Large intestine (tissue), 12 donors: ENCODE measurements around the gene MEGF9. TPM values are rescaled to one million over a fixed set of nuclear protein-coding genes. Genes with fewer than 3 reads are reported as not detected.

Experiments used
- DNase-seq, 2 donors: peaks; one replicate each; pipeline versions ENCODE4 v3.0.0 to v3.0.0-alpha.2; 2013
- H3K27ac ChIP-seq: one replicate; pipeline ENCODE4 v1.5.1; 2013; ENCODE audit warnings: low read length
- H3K27me3 ChIP-seq: 2 replicates; pipeline ENCODE4 v1.6.1; 2013; ENCODE audit warnings: low read length; ENCODE audit not compliant: control insufficient read depth, insufficient read depth
- H3K36me3 ChIP-seq: 2 replicates; pipeline ENCODE4 v1.6.1; 2013; ENCODE audit warnings: low read length; ENCODE audit not compliant: control insufficient read depth, insufficient read depth
- H3K4me1 ChIP-seq: one replicate; pipeline ENCODE4 v1.6.1; 2013; ENCODE audit warnings: low read length; ENCODE audit not compliant: control insufficient read depth, insufficient read depth
- H3K4me3 ChIP-seq: one replicate; pipeline ENCODE4 v1.5.1; 2013; ENCODE audit warnings: low read length
- H3K9me3 ChIP-seq: one replicate; pipeline ENCODE4 v1.6.1; 2013; ENCODE audit warnings: mild to moderate bottlenecking, low read depth, low read length, moderate library complexity; ENCODE audit not compliant: control insufficient read depth
- WGBS: methylation state at CpG from one replicate; pipeline ENCODE4 v1.1.5; 2013; ENCODE audit warnings: low lambda C conversion rate; ENCODE audit not compliant: insufficient coverage; 5-methylcytosine and 5-hydroxymethylcytosine counted together
- long read RNA-seq, 11 donors: transcript quantifications; one replicate each; lab custom pipeline, GENCODE V29; 2026
- polyA plus RNA-seq: library from polyadenylated mRNA; unstranded; fragments of 120-200 nt; gene quantifications from one replicate; pipeline ENCODE4 v1.2.1, GENCODE V29; 2013

MEGF9 gene
- 17.6 TPM for polyA plus RNA-seq
- long read RNA-seq, donor 1, full-length matches to known transcripts: 1 of 1 reads
- long read RNA-seq, donor 1, partial matches to known transcripts: 0 of 1 reads
- long read RNA-seq, donor 1, other reads (novel, unspliced or antisense): 0 of 1 reads
- long read RNA-seq, donor 2, full-length matches to known transcripts: 8 of 15 reads
- long read RNA-seq, donor 2, partial matches to known transcripts: 7 of 15 reads
- long read RNA-seq, donor 2, other reads (novel, unspliced or antisense): 0 of 15 reads
- long read RNA-seq, donor 3: 0 reads
- long read RNA-seq, donor 4, full-length matches to known transcripts: 1 of 1 reads
- long read RNA-seq, donor 4, partial matches to known transcripts: 0 of 1 reads
- long read RNA-seq, donor 4, other reads (novel, unspliced or antisense): 0 of 1 reads
- long read RNA-seq, donor 5, full-length matches to known transcripts: 2 of 2 reads
- long read RNA-seq, donor 5, partial matches to known transcripts: 0 of 2 reads
- long read RNA-seq, donor 5, other reads (novel, unspliced or antisense): 0 of 2 reads
- long read RNA-seq, donor 6, full-length matches to known transcripts: 1 of 1 reads
- long read RNA-seq, donor 6, partial matches to known transcripts: 0 of 1 reads
- long read RNA-seq, donor 6, other reads (novel, unspliced or antisense): 0 of 1 reads
- long read RNA-seq, donor 7, full-length matches to known transcripts: 1 of 1 reads
- long read RNA-seq, donor 7, partial matches to known transcripts: 0 of 1 reads
- long read RNA-seq, donor 7, other reads (novel, unspliced or antisense): 0 of 1 reads
- long read RNA-seq, donor 8, full-length matches to known transcripts: 2 of 2 reads
- long read RNA-seq, donor 8, partial matches to known transcripts: 0 of 2 reads
- long read RNA-seq, donor 8, other reads (novel, unspliced or antisense): 0 of 2 reads
- long read RNA-seq, donor 9, full-length matches to known transcripts: 3 of 3 reads
- long read RNA-seq, donor 9, partial matches to known transcripts: 0 of 3 reads
- long read RNA-seq, donor 9, other reads (novel, unspliced or antisense): 0 of 3 reads
- long read RNA-seq, donor 10, full-length matches to known transcripts: 5 of 5 reads
- long read RNA-seq, donor 10, partial matches to known transcripts: 0 of 5 reads
- long read RNA-seq, donor 10, other reads (novel, unspliced or antisense): 0 of 5 reads
- long read RNA-seq, donor 11, full-length matches to known transcripts: 3 of 3 reads
- long read RNA-seq, donor 11, partial matches to known transcripts: 0 of 3 reads
- long read RNA-seq, donor 11, other reads (novel, unspliced or antisense): 0 of 3 reads

DNA sequence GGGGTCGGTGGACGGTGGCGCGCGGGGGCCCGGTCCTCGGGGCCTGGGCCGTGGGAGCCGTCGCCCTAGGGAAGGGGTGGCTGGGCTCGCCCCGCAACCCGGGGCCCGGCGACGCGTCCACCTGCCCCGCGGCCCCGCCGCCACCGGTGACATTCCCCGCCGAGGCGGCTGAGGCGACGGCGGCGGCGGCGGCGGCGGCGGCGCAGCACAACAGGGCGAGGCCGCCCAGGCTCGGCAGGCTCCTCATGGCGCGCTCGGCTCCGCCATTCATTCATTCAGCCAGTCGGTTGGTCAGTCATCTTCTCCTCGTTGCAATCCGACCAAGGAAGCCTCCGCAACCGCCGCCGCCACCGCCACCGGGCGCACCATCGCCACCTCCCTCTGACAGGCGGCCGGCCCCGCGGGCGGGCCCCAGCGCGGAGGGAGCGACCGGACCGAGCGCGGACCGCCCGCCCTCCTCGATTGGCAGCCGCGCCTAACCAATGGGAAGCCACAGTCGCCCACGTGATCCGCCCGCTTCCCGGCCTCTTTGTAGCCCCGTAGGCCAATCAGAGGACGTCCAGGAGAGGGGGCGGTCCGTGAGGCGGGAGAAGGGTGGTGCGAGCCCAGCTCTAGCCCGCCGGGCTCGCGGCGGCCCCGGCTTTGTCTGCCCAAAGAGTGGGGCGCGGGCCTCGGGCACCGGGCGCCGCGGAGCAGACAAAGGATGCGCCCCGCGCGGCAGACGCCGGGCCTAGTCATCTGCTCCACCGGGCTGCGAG, at the start of gene MEGF9:
Gene MEGF9 (minus strand): TSS at position 383 of the 758 bp plus-strand sequence. CDS start 112 bp downstream, at position 271.
- WGBS: no CpG with 5 or more reads among the region's 102 CpGs
- no peaks in the 10 kb centered on the region for H3K27me3 ChIP-seq

DNA sequence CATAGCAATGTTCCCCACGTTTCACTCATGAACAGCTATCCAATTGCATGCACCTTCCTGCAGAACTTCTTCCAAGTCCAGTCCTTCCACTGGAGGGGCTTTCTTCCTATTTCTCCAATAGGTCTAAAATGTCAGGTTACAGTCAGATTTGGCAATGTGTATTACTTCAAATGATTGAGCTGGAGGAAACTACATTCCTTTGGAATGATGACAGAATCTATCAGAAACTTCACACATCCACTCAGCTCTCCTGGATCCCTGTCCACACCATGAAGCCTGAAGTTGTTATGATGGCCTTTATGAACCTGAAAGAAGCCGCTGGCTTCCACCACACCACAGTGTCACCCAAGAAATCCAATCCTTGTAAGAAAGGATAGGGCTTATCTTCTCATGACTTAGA, 46.7 kb upstream of the MEGF9 start:
- H3K4me1 ChIP-seq: peaks cover 4% of the 10 kb centered on the region
- no peaks in the 10 kb centered on the region for H3K27me3 ChIP-seq
- no CpG with 5 or more reads among the region's 2 CpGs for WGBS
- DNase-seq: no peak
- no peak overlapping the region for H3K4me3 ChIP-seq
- no peaks in the 10 kb centered on the region for H3K9me3 ChIP-seq
- no peak overlapping the region for H3K27ac ChIP-seq
- H3K36me3 ChIP-seq: peaks cover 55% of the 10 kb centered on the region

More for the DNA sequence above, at the start of gene MEGF9:
- DNase-seq: peak; percentile 97 to 99
- Histone ChIP-seq H3K36me3 (no peaks in the 10 kb centered on the region), H3K9me3 (no peaks in the 10 kb centered on the region), H3K4me1 (peaks cover 18% of the 10 kb centered on the region), H3K27ac (peak within 1 kb of the TSS; percentile 85), H3K4me3 (peak within 1 kb of the TSS; percentile 77)

GRCh38 chr9:120759755-120760400, 45.6 kb upstream of the MEGF9 start:
- Histone ChIP-seq H3K4me3 (no peak overlapping the region), H3K27ac (no peak overlapping the region), H3K27me3 (no peaks in the 10 kb centered on the region), H3K4me1 (no peaks in the 10 kb centered on the region), H3K36me3 (peaks cover 52% of the 10 kb centered on the region), H3K9me3 (no peaks in the 10 kb centered on the region)
- no peak for DNase-seq
- WGBS: no CpG with 5 or more reads among the region's 9 CpGs

- no peak for DNase-seq
- peaks cover 40% of the 10 kb centered on the region for H3K36me3 ChIP-seq
- H3K27me3 ChIP-seq: no peaks in the 10 kb centered on the region
- H3K27ac ChIP-seq: no peak overlapping the region
- H3K4me3 ChIP-seq: no peak overlapping the region
- no peaks in the 10 kb centered on the region for H3K9me3 ChIP-seq
- no peaks in the 10 kb centered on the region for H3K4me1 ChIP-seq
- WGBS: 88% methylated on average over 1 of the region's 3 CpGs
These were observed 44.3 kb upstream of the MEGF9 start for GRCh38 chr9:120758544-120758943.

- Histone ChIP-seq H3K4me3 (no peak overlapping the region), H3K9me3 (no peaks in the 10 kb centered on the region), H3K27ac (no peak overlapping the region), H3K36me3 (peaks cover 29% of the 10 kb centered on the region), H3K27me3 (no peaks in the 10 kb centered on the region), H3K4me1 (no peaks in the 10 kb centered on the region)
- no peak for DNase-seq
- WGBS: 53% methylated on average over 2 of the region's 6 CpGs
These were observed 43.0 kb upstream of the MEGF9 start for GRCh38 chr9:120757026-120757913.

DNA sequence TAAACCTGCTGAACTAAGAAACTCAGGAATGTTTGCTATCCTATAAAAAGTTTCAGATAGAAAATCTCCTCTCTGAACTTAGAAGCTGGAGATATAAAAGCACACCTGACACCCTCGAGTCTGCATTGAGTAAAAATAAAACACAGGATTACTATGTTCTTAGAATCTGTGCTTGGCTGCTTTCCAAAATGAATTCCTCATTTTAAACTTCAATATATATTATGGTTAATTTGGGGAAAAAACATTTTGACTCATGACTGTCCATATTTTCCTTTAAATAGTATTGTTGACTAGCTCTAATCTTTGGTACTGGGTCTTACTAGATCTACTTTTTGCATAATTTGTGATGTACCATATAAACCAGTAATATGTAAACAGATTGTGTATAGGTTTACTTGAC, 42.3 kb upstream of the MEGF9 start:
- no peak overlapping the region for H3K27ac ChIP-seq
- WGBS: no CpG with 5 or more reads among the region's 1 CpG
- H3K36me3 ChIP-seq: peaks cover 21% of the 10 kb centered on the region
- H3K4me3 ChIP-seq: no peak overlapping the region
- no peak for DNase-seq
- no peaks in the 10 kb centered on the region for H3K4me1 ChIP-seq
- H3K27me3 ChIP-seq: no peaks in the 10 kb centered on the region
- H3K9me3 ChIP-seq: no peaks in the 10 kb centered on the region

- Histone ChIP-seq H3K27ac (no peak overlapping the region), H3K27me3 (no peaks in the 10 kb centered on the region)
- no CpG with 5 or more reads among the region's 6 CpGs for WGBS
These were observed 41.7 kb upstream of the MEGF9 start for GRCh38 chr9:120755810-120756434.

GRCh38 chr9:120755044-120755443, 40.8 kb upstream of the MEGF9 start:
- H3K27me3 ChIP-seq: no peaks in the 10 kb centered on the region
- no peaks in the 10 kb centered on the region for H3K4me1 ChIP-seq
- DNase-seq: no peak
- H3K4me3 ChIP-seq: no peak overlapping the region
- H3K27ac ChIP-seq: no peak overlapping the region
- no CpG with 5 or more reads among the region's 2 CpGs for WGBS
- peaks cover 12% of the 10 kb centered on the region for H3K36me3 ChIP-seq
- H3K9me3 ChIP-seq: no peaks in the 10 kb centered on the region

More at GRCh38 chr9:120755810-120756434, 41.7 kb upstream of the MEGF9 start:
- Histone ChIP-seq H3K4me3 (no peak overlapping the region), H3K9me3 (no peaks in the 10 kb centered on the region), H3K4me1 (no peaks in the 10 kb centered on the region), H3K36me3 (peaks cover 15% of the 10 kb centered on the region)
- DNase-seq: peak; percentile 40 to 49
